Activated CD8-positive, alpha-beta T cell treated with anti-CD3 and anti-CD28 coated beads for 36 hours (primary cell): ENCODE data around the gene CANT1. TPM values are rescaled to one million over a fixed set of nuclear protein-coding genes. Genes with fewer than 3 reads are reported as not detected.
"Not testable (repeated sequence)": the region's sequence is repeated elsewhere in the genome, so short reads cannot be mapped to it uniquely, and the experiment has no call there.

Experiments used
- ATAC-seq: fragments of 200-7000 bp; cut with Tn5 transposase; one replicate; pipeline ENCODE4 v1.10.0; 2021; ENCODE audit warnings: mild to moderate bottlenecking, moderate library complexity
- CTCF ChIA-PET: fragments of 350-600 bp; sonication (Branson Sonifier 250); formaldehyde crosslinking; loops from one replicate; lab custom pipeline; 2021; ENCODE audit warnings: antibody characterized with exemption; lab: Charles Lee
- POLR2A ChIA-PET: fragments of 350-600 bp; sonication (Branson Sonifier 250); formaldehyde crosslinking; loops from one replicate; lab custom pipeline; 2021; ENCODE audit warnings: antibody characterized with exemption; lab: Charles Lee
- DNase-seq: peaks from one replicate; pipeline ENCODE4 v3.0.0-alpha.2; 2020
- H3K27ac Mint-ChIP-seq: one replicate; pipeline ENCODE4 v1.8.0; 2021; ENCODE audit warnings: mild to moderate bottlenecking, mixed read lengths
- H3K27me3 Mint-ChIP-seq: one replicate; pipeline ENCODE4 v1.8.0; 2021; ENCODE audit warnings: mixed read lengths
- H3K36me3 Mint-ChIP-seq: one replicate; pipeline ENCODE4 v1.8.0; 2021; ENCODE audit warnings: low read depth, mixed read lengths
- H3K4me1 Mint-ChIP-seq: one replicate; pipeline ENCODE4 v1.8.0; 2021; ENCODE audit warnings: low read depth, mixed read lengths
- H3K4me3 Mint-ChIP-seq: one replicate; pipeline ENCODE4 v1.8.0; 2021; ENCODE audit warnings: mild to moderate bottlenecking, moderate library complexity, mixed read lengths
- H3K9me3 Mint-ChIP-seq: one replicate; pipeline ENCODE4 v1.8.0; 2021; ENCODE audit warnings: mixed read lengths
- CTCF ChIP-seq: fragments of 200-600 bp; IDR thresholded peaks from one replicate; pipeline ENCODE4 v1.8.0; 2022; ENCODE audit warnings: antibody characterized with exemption, mild to moderate bottlenecking
- intact Hi-C: fragments of 100-400 bp; cut with micrococcal nuclease; formaldehyde crosslinking; loops from one replicate; pipeline ENCODE4 v1.10.0; 2022
- total RNA-seq, 2 experiments: library from RNA; stranded (reverse); gene quantifications; one replicate each; pipeline ENCODE4 v1.2.3, GENCODE V29; 2021

CANT1 gene
- total RNA-seq, 2 experiments from 2014 or later = 41.4 to 48.2 TPM

GRCh38 chr17:78966123-78966813 lies 43.3 kb downstream of the CANT1 start:
- ChIA-PET POLR2A (interaction anchor here (2.0 kb wide), 1 partner anchor 13 kb away, joined by 5 read pairs; the partner anchor contains the start of gene LGALS3BP), CTCF (interaction anchor here (1.3 kb wide), 2 partner anchors 79 to 101 kb away, joined by 4 to 7 read pairs; no protein-coding TSS in a partner anchor)
- no peak overlapping the region for H3K4me3 Mint-ChIP-seq
- ATAC-seq (no peak), DNase-seq (no peak)
- H3K27ac Mint-ChIP-seq = no peak overlapping the region
- no peak for TF ChIP-seq CTCF
- intact Hi-C loops = no loop called here
- no peaks in the 10 kb centered on the region for H3K27me3 Mint-ChIP-seq
- H3K4me1 Mint-ChIP-seq = peaks cover 3% of the 10 kb centered on the region
- no peaks in the 10 kb centered on the region for H3K9me3 Mint-ChIP-seq
- H3K36me3 Mint-ChIP-seq = peaks cover 3% of the 10 kb centered on the region

GRCh38 chr17:78965491-78965924 lies 44.1 kb downstream of the CANT1 start:
- DNase-seq = no peak
- Mint-ChIP-seq H3K27me3 (no peaks in the 10 kb centered on the region), H3K4me1 (no peaks in the 10 kb centered on the region), H3K4me3 (no peak overlapping the region), H3K36me3 (peaks cover 3% of the 10 kb centered on the region), H3K9me3 (no peaks in the 10 kb centered on the region), H3K27ac (no peak overlapping the region)
- intact Hi-C loops = no loop called here
- ChIA-PET POLR2A (interaction anchor here (2.0 kb wide), 1 partner anchor 14 kb away, joined by 5 read pairs; the partner anchor contains the start of gene LGALS3BP), CTCF (interaction anchor here (1.3 kb wide), 2 partner anchors 80 to 100 kb away, joined by 4 to 7 read pairs; no protein-coding TSS in a partner anchor)
- no peak for ATAC-seq
- TF ChIP-seq CTCF = no peak

GRCh38 chr17:78963378-78963777 lies 46.2 kb downstream of the CANT1 start:
- Mint-ChIP-seq H3K27ac (no peak overlapping the region), H3K36me3 (no peaks in the 10 kb centered on the region), H3K27me3 (no peaks in the 10 kb centered on the region), H3K9me3 (no peaks in the 10 kb centered on the region), H3K4me3 (no peak overlapping the region), H3K4me1 (no peaks in the 10 kb centered on the region)
- no peak for DNase-seq
- POLR2A ChIA-PET = no interaction called here
- ATAC-seq = no peak
- intact Hi-C loops = no loop called here
- CTCF ChIA-PET = no interaction called here
- no peak for TF ChIP-seq CTCF

- ATAC-seq, intact Hi-C loops, H3K27me3 Mint-ChIP-seq, H3K36me3 Mint-ChIP-seq, H3K27ac Mint-ChIP-seq, H3K4me1 Mint-ChIP-seq, H3K9me3 Mint-ChIP-seq, H3K4me3 Mint-ChIP-seq, CTCF ChIA-PET, DNase-seq: not testable (repeated sequence)
- POLR2A ChIA-PET = interaction anchor here (1.1 kb wide), 1 partner anchor 108 kb away, joined by 3 read pairs; no protein-coding TSS in a partner anchor
These were observed 46.6 kb downstream of the CANT1 start for GRCh38 chr17:78962984-78963348.

GRCh38 chr17:78962345-78962983 lies 47.1 kb downstream of the CANT1 start:
- ChIA-PET CTCF (interaction anchor here (4.4 kb wide), 1 partner anchor 9 kb away, joined by 15 read pairs; no protein-coding TSS in a partner anchor), POLR2A (interaction anchor here (0.7 to 1.1 kb wide), 2 partner anchors 108 to 328 kb away, joined by 3 read pairs; no protein-coding TSS in a partner anchor)
- Mint-ChIP-seq H3K9me3 (no peaks in the 10 kb centered on the region), H3K4me3 (no peak overlapping the region), H3K27ac (no peak overlapping the region), H3K36me3 (no peaks in the 10 kb centered on the region), H3K27me3 (no peaks in the 10 kb centered on the region), H3K4me1 (no peaks in the 10 kb centered on the region)
- ATAC-seq (no peak), DNase-seq (no peak)
- no peak for TF ChIP-seq CTCF
- intact Hi-C loops = no loop called here
